AG09309 (cell line): ENCODE measurements around the gene ZNF519.

Source experiments
- DNase-seq: peaks from one replicate; pipeline ENCODE4 v3.0.0-alpha.2; 2010; ENCODE audit warnings: low read depth
- H3K4me3 ChIP-seq: 2 replicates; pipeline ENCODE4 v1.5.1; 2011; ENCODE audit warnings: mild to moderate bottlenecking, low read depth, low read length, moderate library complexity; ENCODE audit not compliant: control insufficient read depth
- CTCF ChIP-seq: IDR thresholded peaks from 2 replicates; pipeline ENCODE4 v1.5.1; 2011; ENCODE audit warnings: mild to moderate bottlenecking, low read depth, low read length, inconsistent platforms; ENCODE audit not compliant: insufficient read depth, control insufficient read depth; ENCODE audit errors: missing control alignments

ZNF519 gene

GRCh38 chr18:14053661-14054060 lies 78.6 kb downstream of the ZNF519 start:
- DNase-seq: no peak

More at GRCh38 chr18:14053661-14054060, 78.6 kb downstream of the ZNF519 start:
- TF ChIP-seq CTCF: no peak
- H3K4me3 ChIP-seq: no peak overlapping the region
